HepG2 (cell line): ENCODE data around the gene TNNT3. TPM values are rescaled to one million over a fixed set of nuclear protein-coding genes. Genes with fewer than 3 reads are reported as not detected.

Experiments used
- TBP ChIP-seq: sonication (generic); formaldehyde crosslinking; IDR thresholded peaks from 2 replicates; pipeline ENCODE4 v1.5.0; 2020; ENCODE audit warnings: missing genetic modification reagents
- polyA plus RNA-seq, 8 experiments: library from polyadenylated mRNA; depleted of rRNA in 3 of 8; stranded (reverse) in 7 of 8; unstranded in 1 of 8; fragments of >200 nt; fragmentation: Illumina TruSeq in 4 of 8; extraction: Trizol in 4 of 8; gene quantifications; 2 replicates each; pipeline versions ENCODE4 v1.2.1 to v1.2.3, GENCODE V29; 2011 to 2016; ENCODE audit warnings: low read depth in 4 of 8, missing spikeins in 1 of 8, mixed read lengths in 1 of 8; ENCODE audit not compliant: insufficient read depth in 1 of 8
- total RNA-seq, 5 experiments: library from RNA; depleted of rRNA; stranded (reverse); fragments of >200 nt; fragmentation: Illumina TruSeq; extraction: Trizol; gene quantifications; 2 replicates each; pipeline ENCODE4 v1.2.3, GENCODE V29; 2016; ENCODE audit warnings: low read depth in 1 of 5
- TF ChIP-seq, protein P1 (sequence below), 2 experiments: fragments of 450-650 bp in 1 of 2; sonication (generic) in 1 of 2; formaldehyde crosslinking in 1 of 2; IDR thresholded peaks; 2 replicates each; pipeline versions ENCODE4 v1.6.1 to v1.8.0; 2016 to 2022; ENCODE audit warnings: antibody characterized with exemption in 1 of 2, mild to moderate bottlenecking in 1 of 2, missing genetic modification reagents in 1 of 2

The TNNT3 gene
- total and polyA plus RNA-seq, 2 of the 13 experiments (the other 11 are each of a cell fraction or from before 2014, with no cell fraction given): not detected

DNA sequence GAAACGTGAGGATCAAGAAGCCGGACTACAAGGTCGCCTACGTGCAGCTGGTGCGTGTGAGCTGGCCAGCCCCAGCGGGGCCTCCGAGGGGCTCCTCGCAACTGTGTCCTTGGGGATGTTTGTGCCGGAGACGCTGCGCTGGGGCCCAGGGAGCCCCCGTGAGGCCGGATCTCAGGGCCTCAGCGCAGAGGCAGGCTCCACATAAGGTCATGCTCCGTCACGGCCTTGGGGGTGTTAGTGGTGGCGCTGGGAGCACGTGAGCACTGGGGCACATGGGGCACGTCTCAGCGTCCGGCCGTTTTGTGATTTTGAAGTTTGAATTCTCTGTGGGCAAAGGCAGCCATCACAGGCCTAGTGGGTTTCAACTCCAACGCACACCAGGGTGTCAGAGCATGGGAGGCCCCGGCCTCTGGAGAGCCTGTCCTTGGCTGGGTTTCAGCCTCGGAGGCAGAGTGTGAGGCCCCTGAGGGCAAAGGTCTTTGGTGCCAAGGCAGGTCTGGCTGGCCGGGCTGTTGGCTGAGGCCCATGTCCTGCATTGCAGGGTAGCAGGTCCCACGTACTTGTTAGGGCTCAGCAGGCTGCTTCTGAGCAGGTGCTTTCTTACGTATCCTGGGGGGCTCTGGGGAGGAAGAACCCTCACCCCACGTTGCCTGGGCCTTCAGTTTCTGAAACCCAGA lies 33.4 kb downstream of the TNNT3 start (continued):
- TF ChIP-seq, protein P1, sequence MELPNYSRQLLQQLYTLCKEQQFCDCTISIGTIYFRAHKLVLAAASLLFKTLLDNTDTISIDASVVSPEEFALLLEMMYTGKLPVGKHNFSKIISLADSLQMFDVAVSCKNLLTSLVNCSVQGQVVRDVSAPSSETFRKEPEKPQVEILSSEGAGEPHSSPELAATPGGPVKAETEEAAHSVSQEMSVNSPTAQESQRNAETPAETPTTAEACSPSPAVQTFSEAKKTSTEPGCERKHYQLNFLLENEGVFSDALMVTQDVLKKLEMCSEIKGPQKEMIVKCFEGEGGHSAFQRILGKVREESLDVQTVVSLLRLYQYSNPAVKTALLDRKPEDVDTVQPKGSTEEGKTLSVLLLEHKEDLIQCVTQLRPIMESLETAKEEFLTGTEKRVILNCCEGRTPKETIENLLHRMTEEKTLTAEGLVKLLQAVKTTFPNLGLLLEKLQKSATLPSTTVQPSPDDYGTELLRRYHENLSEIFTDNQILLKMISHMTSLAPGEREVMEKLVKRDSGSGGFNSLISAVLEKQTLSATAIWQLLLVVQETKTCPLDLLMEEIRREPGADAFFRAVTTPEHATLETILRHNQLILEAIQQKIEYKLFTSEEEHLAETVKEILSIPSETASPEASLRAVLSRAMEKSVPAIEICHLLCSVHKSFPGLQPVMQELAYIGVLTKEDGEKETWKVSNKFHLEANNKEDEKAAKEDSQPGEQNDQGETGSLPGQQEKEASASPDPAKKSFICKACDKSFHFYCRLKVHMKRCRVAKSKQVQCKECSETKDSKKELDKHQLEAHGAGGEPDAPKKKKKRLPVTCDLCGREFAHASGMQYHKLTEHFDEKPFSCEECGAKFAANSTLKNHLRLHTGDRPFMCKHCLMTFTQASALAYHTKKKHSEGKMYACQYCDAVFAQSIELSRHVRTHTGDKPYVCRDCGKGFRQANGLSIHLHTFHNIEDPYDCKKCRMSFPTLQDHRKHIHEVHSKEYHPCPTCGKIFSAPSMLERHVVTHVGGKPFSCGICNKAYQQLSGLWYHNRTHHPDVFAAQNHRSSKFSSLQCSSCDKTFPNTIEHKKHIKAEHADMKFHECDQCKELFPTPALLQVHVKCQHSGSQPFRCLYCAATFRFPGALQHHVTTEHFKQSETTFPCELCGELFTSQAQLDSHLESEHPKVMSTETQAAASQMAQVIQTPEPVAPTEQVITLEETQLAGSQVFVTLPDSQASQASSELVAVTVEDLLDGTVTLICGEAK (IDR thresholded peaks at IDR 0.05): no peak
- TF ChIP-seq, protein P1 (CRISPR knock-in tag; IDR thresholded peaks at IDR 0.05): no peak
- TF ChIP-seq TBP: no peak
